IPS-20b (cell line): ENCODE results near the gene HMMR.

Experiments used
- H3K27ac ChIP-seq: one replicate; pipeline ENCODE4 v1.5.1; 2013; ENCODE audit warnings: low read length
- H3K27me3 ChIP-seq: 2 replicates; pipeline ENCODE4 v1.6.1; 2013; ENCODE audit warnings: mild to moderate bottlenecking, low read length, inconsistent platforms; ENCODE audit not compliant: insufficient read depth
- H3K36me3 ChIP-seq: 2 replicates; pipeline ENCODE4 v1.6.1; 2013; ENCODE audit warnings: low read depth, mild to moderate bottlenecking, inconsistent platforms, low read length, moderate library complexity; ENCODE audit not compliant: insufficient read depth
- H3K4me1 ChIP-seq: 2 replicates; pipeline ENCODE4 v1.6.1; 2013; ENCODE audit warnings: mild to moderate bottlenecking, control low read depth, inconsistent platforms, low read length, moderate library complexity; ENCODE audit not compliant: insufficient read depth
- H3K4me3 ChIP-seq: 2 replicates; pipeline ENCODE4 v1.5.1; 2013; ENCODE audit warnings: mild to moderate bottlenecking, low read length, inconsistent platforms
- H3K9ac ChIP-seq: 2 replicates; pipeline ENCODE4 v1.6.1; 2013; ENCODE audit warnings: low read depth, mild to moderate bottlenecking, inconsistent platforms, low read length, moderate library complexity
- H3K9me3 ChIP-seq: 2 replicates; pipeline ENCODE4 v1.6.1; 2013; ENCODE audit warnings: mild to moderate bottlenecking, low read depth, low read length, inconsistent platforms; ENCODE audit not compliant: insufficient read depth

HMMR gene

GRCh38 chr5:163459462-163459818 is 992 bp upstream of the HMMR start:
- Histone ChIP-seq H3K36me3 (peaks cover 30% of the 10 kb centered on the region), H3K27ac (peak overlapping the region; percentile 87), H3K9me3 (no peaks in the 10 kb centered on the region), H3K4me3 (peak overlapping the region; percentile 91), H3K9ac (peak overlapping the region; percentile 97), H3K4me1 (peaks cover 7% of the 10 kb centered on the region; the same call in 1 of the 2 replicates), H3K27me3 (no peaks in the 10 kb centered on the region)

- Histone ChIP-seq H3K9me3 (no peaks in the 10 kb centered on the region), H3K27ac (peak within 1 kb of the TSS; percentile 88), H3K9ac (peak within 1 kb of the TSS; percentile 99), H3K36me3 (peaks cover 30% of the 10 kb centered on the region), H3K4me1 (peaks cover 7% of the 10 kb centered on the region; the same call in 1 of the 2 replicates), H3K27me3 (no peaks in the 10 kb centered on the region), H3K4me3 (peak within 1 kb of the TSS; percentile 99)
Measured at GRCh38 chr5:163459819-163460561, 442 bp upstream of the HMMR start, which contains the start of gene NUDCD2. NUDCD2 (minus strand) TSS chr5:163460102; CDS start chr5:163460050, 52 bp downstream.

- peaks cover 7% of the 10 kb centered on the region; the same call in 1 of the 2 replicates for H3K4me1 ChIP-seq
- no peak overlapping the region for H3K27ac ChIP-seq
- peaks cover 35% of the 10 kb centered on the region for H3K36me3 ChIP-seq
- no peak overlapping the region for H3K4me3 ChIP-seq
- no peaks in the 10 kb centered on the region for H3K27me3 ChIP-seq
- H3K9me3 ChIP-seq: no peaks in the 10 kb centered on the region
- H3K9ac ChIP-seq: no peak overlapping the region
Measured at GRCh38 chr5:163463063-163463435, 2.6 kb downstream of the HMMR start.

GRCh38 chr5:163467682-163468081 is 7.2 kb downstream of the HMMR start:
- no peak overlapping the region for H3K4me3 ChIP-seq
- H3K36me3 ChIP-seq: peaks cover 80% of the 10 kb centered on the region
- H3K27me3 ChIP-seq: no peaks in the 10 kb centered on the region
- no peak overlapping the region for H3K9ac ChIP-seq
- H3K27ac ChIP-seq: no peak overlapping the region
- H3K9me3 ChIP-seq: no peaks in the 10 kb centered on the region
- H3K4me1 ChIP-seq: no peaks in the 10 kb centered on the region

- H3K36me3 ChIP-seq: peaks cover 99% of the 10 kb centered on the region
- H3K9ac ChIP-seq: no peak overlapping the region
- no peaks in the 10 kb centered on the region for H3K9me3 ChIP-seq
- no peaks in the 10 kb centered on the region for H3K4me1 ChIP-seq
- no peak overlapping the region for H3K4me3 ChIP-seq
- H3K27me3 ChIP-seq: no peaks in the 10 kb centered on the region
- no peak overlapping the region for H3K27ac ChIP-seq
Measured at GRCh38 chr5:163473635-163474243, 13.3 kb downstream of the HMMR start.

GRCh38 chr5:163475411-163475810 is 15.0 kb downstream of the HMMR start:
- Histone ChIP-seq H3K27me3 (no peaks in the 10 kb centered on the region), H3K4me3 (no peak overlapping the region), H3K9ac (no peak overlapping the region), H3K27ac (no peak overlapping the region), H3K4me1 (no peaks in the 10 kb centered on the region), H3K9me3 (no peaks in the 10 kb centered on the region), H3K36me3 (peaks cover 100% of the 10 kb centered on the region)

- H3K4me3 ChIP-seq: no peak overlapping the region
- no peak overlapping the region for H3K9ac ChIP-seq
- H3K4me1 ChIP-seq: no peaks in the 10 kb centered on the region
- H3K27me3 ChIP-seq: no peaks in the 10 kb centered on the region
- H3K9me3 ChIP-seq: no peaks in the 10 kb centered on the region
- no peak overlapping the region for H3K27ac ChIP-seq
- peaks cover 97% of the 10 kb centered on the region for H3K36me3 ChIP-seq
Measured at GRCh38 chr5:163478126-163478981, 17.9 kb downstream of the HMMR start.

- Histone ChIP-seq H3K27me3 (no peaks in the 10 kb centered on the region), H3K36me3 (peaks cover 97% of the 10 kb centered on the region), H3K9me3 (no peaks in the 10 kb centered on the region), H3K9ac (no peak overlapping the region), H3K4me3 (no peak overlapping the region), H3K27ac (no peak overlapping the region), H3K4me1 (no peaks in the 10 kb centered on the region)
Measured at GRCh38 chr5:163478982-163479271, 18.5 kb downstream of the HMMR start.

- peaks cover 7% of the 10 kb centered on the region; the same call in 1 of the 2 replicates for H3K9me3 ChIP-seq
- no peaks in the 10 kb centered on the region for H3K4me1 ChIP-seq
- H3K27ac ChIP-seq: no peak overlapping the region
- H3K4me3 ChIP-seq: no peak overlapping the region
- H3K27me3 ChIP-seq: no peaks in the 10 kb centered on the region
- no peak overlapping the region for H3K9ac ChIP-seq
- H3K36me3 ChIP-seq: peaks cover 86% of the 10 kb centered on the region
Measured at GRCh38 chr5:163489055-163489744, 28.8 kb downstream of the HMMR start.

GRCh38 chr5:163489745-163490075 is 29.3 kb downstream of the HMMR start:
- H3K4me3 ChIP-seq: no peak overlapping the region
- no peak overlapping the region for H3K9ac ChIP-seq
- no peak overlapping the region for H3K27ac ChIP-seq
- peaks cover 7% of the 10 kb centered on the region; the same call in 1 of the 2 replicates for H3K9me3 ChIP-seq
- no peaks in the 10 kb centered on the region for H3K27me3 ChIP-seq
- no peaks in the 10 kb centered on the region for H3K4me1 ChIP-seq
- H3K36me3 ChIP-seq: peaks cover 81% of the 10 kb centered on the region

GRCh38 chr5:163496286-163496685 is 35.9 kb downstream of the HMMR start:
- Histone ChIP-seq H3K36me3 (peaks cover 19% of the 10 kb centered on the region), H3K27ac (no peak overlapping the region), H3K4me3 (no peak overlapping the region), H3K27me3 (no peaks in the 10 kb centered on the region), H3K4me1 (no peaks in the 10 kb centered on the region), H3K9ac (no peak overlapping the region), H3K9me3 (no peaks in the 10 kb centered on the region)
